K562 (cell line): ENCODE measurements around the gene ME3. TPM values are rescaled to one million over a fixed set of nuclear protein-coding genes. Genes with fewer than 3 reads are reported as not detected.

ENCODE experiments used
- ATAC-seq: fragments of 200-7000 bp; cut with Tn5 transposase; 3 replicates; pipeline ENCODE4 v1.9.1; 2020; ENCODE audit warnings: moderate library complexity
- BruUV-seq: library from RNA; stranded (reverse); fragments of 400-500 nt; replicated peaks from 2 replicates; lab custom pipeline; 2021; lab: Mats Ljungman, UMichigan
- CTCF ChIA-PET: fragments of 300-600 bp; formaldehyde crosslinking; extraction: SDS; loops from one replicate; lab custom pipeline; 2021; ENCODE audit warnings: low intra/inter-chr PET ratio; lab: Yijun Ruan, JAX
- POLR2A ChIA-PET: fragments of 300-600, 350-650 bp; sonication (Branson Sonifier 250); formaldehyde crosslinking; extraction: SDS; loops from one replicate; lab custom pipeline; 2021; ENCODE audit warnings: antibody characterized with exemption, inconsistent platforms; lab: Yijun Ruan, JAX
- DNase-seq, 4 experiments: peaks; one replicate each; pipeline versions ENCODE4 v3.0.0 to v3.0.0-alpha.2; 2011 to 2018; ENCODE audit warnings: low spot score in 3 of 4, mixed read lengths in 3 of 4; ENCODE audit errors: extremely low read depth in 1 of 4
- FAIRE-seq: peaks from 2 replicates; lab custom pipeline; 2011; peaks lifted over from hg19 to GRCh38; lab: Jason Lieb, UNC
- H2AFZ ChIP-seq: 2 replicates; pipeline ENCODE4 v1.6.0; 2011; ENCODE audit warnings: low read depth, low read length, control low read depth, inconsistent platforms
- H3K27ac ChIP-seq: fragments of 200-600 bp; 3 replicates; pipeline ENCODE4 v1.8.0; 2011; ENCODE audit warnings: low read depth, mild to moderate bottlenecking, control low read depth, inconsistent platforms, low read length, moderate library complexity, mixed read lengths; ENCODE audit errors: extremely low read depth
- H3K27me3 ChIP-seq, 2 experiments: fragments of 300-600 bp in 1 of 2; 2 replicates in 1 of 2; 3 replicates in 1 of 2; pipeline versions ENCODE4 v1.6.0 to v1.8.0; 2011; ENCODE audit warnings: inconsistent platforms in 2 of 2, low read length in 2 of 2, mild to moderate bottlenecking in 1 of 2, mixed read lengths in 1 of 2, moderate library complexity in 1 of 2; ENCODE audit not compliant: control insufficient read depth in 2 of 2, insufficient read depth in 2 of 2
- H3K36me3 ChIP-seq: fragments of 300-600 bp; 3 replicates; pipeline ENCODE4 v1.8.0; 2011; ENCODE audit warnings: mild to moderate bottlenecking, low read length, inconsistent platforms; ENCODE audit not compliant: control insufficient read depth, insufficient read depth
- H3K4me1 ChIP-seq, 2 experiments: fragments of 200-600 bp in 1 of 2; replicated peaks in 1 of 2; 2 replicates in 1 of 2; 3 replicates in 1 of 2; pipeline versions ENCODE4 v1.5.1 to v1.8.0; 2011; ENCODE audit warnings: inconsistent platforms in 2 of 2, low read length in 2 of 2, mild to moderate bottlenecking in 1 of 2, mixed read lengths in 1 of 2, moderate library complexity in 1 of 2; ENCODE audit not compliant: control insufficient read depth in 2 of 2, insufficient read depth in 2 of 2
- H3K4me2 ChIP-seq: 2 replicates; pipeline ENCODE4 v1.6.1; 2011; ENCODE audit warnings: low read length, control low read depth, inconsistent platforms, mixed read lengths; ENCODE audit not compliant: insufficient read depth
- H3K4me3 ChIP-seq: fragments of 200-600 bp; sonication (generic), shearing (Covaris generic); 2 replicates; pipeline ENCODE4 v1.5.1; 2016; ENCODE audit warnings: control low read depth, inconsistent platforms
- H3K79me2 ChIP-seq: fragments of 200-600 bp; 3 replicates; pipeline ENCODE4 v1.8.0; 2011; ENCODE audit warnings: low read length, inconsistent platforms; ENCODE audit not compliant: control insufficient read depth, insufficient read depth
- H3K9ac ChIP-seq, 2 experiments: 2 replicates each; pipeline versions ENCODE4 v1.6.0 to v1.6.1; 2011; ENCODE audit warnings: low read depth in 2 of 2, low read length in 2 of 2, control low read depth in 1 of 2, inconsistent platforms in 1 of 2, mild to moderate bottlenecking in 1 of 2, mixed read lengths in 1 of 2; ENCODE audit not compliant: insufficient read depth in 1 of 2
- H3K9me1 ChIP-seq: one replicate; pipeline ENCODE4 v1.6.0; 2011; ENCODE audit warnings: inconsistent platforms, mild to moderate bottlenecking, low read length, moderate library complexity; ENCODE audit not compliant: control insufficient read depth, insufficient read depth
- H3K9me3 ChIP-seq: replicated peaks from 2 replicates; pipeline ENCODE4 v1.5.1; 2011; ENCODE audit warnings: low read depth, low read length, inconsistent platforms; ENCODE audit not compliant: control insufficient read depth, insufficient read depth
- H4K20me1 ChIP-seq: replicated peaks from 2 replicates; pipeline ENCODE4 v1.6.1; 2011; ENCODE audit warnings: low read length, inconsistent platforms, mixed read lengths; ENCODE audit not compliant: control insufficient read depth, insufficient read depth
- ARNT ChIP-seq, 2 experiments: fragments of 450-650 bp; IDR thresholded peaks; 2 replicates each; pipeline ENCODE4 v1.6.1; 2016; ENCODE audit warnings: mild to moderate bottlenecking in 1 of 2
- KDM1A ChIP-seq, 2 experiments: fragments of 450-650 bp; IDR thresholded peaks; 2 replicates each; pipeline ENCODE4 v1.6.1; 2016; ENCODE audit warnings: mild to moderate bottlenecking in 2 of 2
- MCM3 ChIP-seq: fragments of 450-650 bp; IDR thresholded peaks from 2 replicates; pipeline ENCODE4 v1.6.1; 2016
- SMAD3 ChIP-seq: fragments of 450-650 bp; formaldehyde crosslinking; conservative IDR thresholded peaks from 2 replicates; pipeline ENCODE4 v1.4.0; 2020; ENCODE audit warnings: mild to moderate bottlenecking
- U2AF2 ChIP-seq: fragments of 200-400 bp; formaldehyde crosslinking; optimal IDR thresholded peaks from 2 replicates; pipeline ENCODE3; 2017; ENCODE audit warnings: low read depth, mild to moderate bottlenecking, low read length
- YY1 ChIP-seq, 3 experiments: IDR thresholded peaks; 2 replicates each; pipeline ENCODE4 v1.6.1; 2011; ENCODE audit warnings: low read length in 2 of 3, mild to moderate bottlenecking in 2 of 3, moderate library complexity in 2 of 3, borderline replicate concordance in 1 of 3, control low read depth in 1 of 3, low read depth in 1 of 3; ENCODE audit not compliant: insufficient read depth in 3 of 3, insufficient replicate concordance in 2 of 3, control insufficient read depth in 1 of 3, insufficient read length in 1 of 3; ENCODE audit errors: extremely low read depth in 1 of 3
- WGBS: fragments of 100-300 bp; shearing (Covaris generic); methylation state at CpG from one replicate; pipeline ENCODE4 v1.1.6; 2016; ENCODE audit warnings: low coverage, mixed read lengths; ENCODE audit not compliant: insufficient coverage; ENCODE audit errors: missing lambda C conversion rate; 5-methylcytosine and 5-hydroxymethylcytosine counted together
- in situ Hi-C: fragments of 300-500 bp; cut with MboI; formaldehyde crosslinking; loops from 4 replicates; pipeline ENCODE4 v1.15.0; 2018; ENCODE audit warnings: inconsistent platforms, mixed read lengths
- intact Hi-C: fragments of 100-400 bp; cut with micrococcal nuclease; formaldehyde crosslinking; loops from 2 replicates; pipeline ENCODE4 v1.14.2; 2022
- polyA plus RNA-seq, 8 experiments: library from polyadenylated mRNA; depleted of rRNA in 4 of 8; stranded (reverse) in 5 of 8; unstranded in 3 of 8; fragments of >200 nt; fragmentation: Nextera tagmentation in 2 of 8; fragmentation: Illumina TruSeq in 1 of 8; extraction: Ambion mirVana in 2 of 8; extraction: Trizol in 1 of 8; gene quantifications; 2 replicates each; pipeline versions ENCODE4 v1.2.1 to v1.2.3, GENCODE V29; 2011 to 2014; ENCODE audit warnings: inconsistent platforms in 1 of 8, missing spikeins in 1 of 8
- total RNA-seq, 7 experiments: library from RNA; depleted of rRNA in 6 of 7; stranded (reverse); fragments of >200 nt in 6 of 7; fragmentation: Illumina TruSeq in 2 of 7; extraction: Trizol in 2 of 7; gene quantifications; 2 replicates each; pipeline versions ENCODE4 v1.2.1 to v1.2.3, GENCODE V29; 2011 to 2021; ENCODE audit warnings: low replicate concordance in 1 of 7

Gene ME3
- total and polyA plus RNA-seq, 9 of the 15 experiments (the other 6 are each of a cell fraction or from before 2014, with no cell fraction given), result not detected

GRCh38 chr11:86575927-86576326, 96.5 kb downstream of the ME3 start:
- in situ Hi-C loops, result no loop called here

GRCh38 chr11:86575208-86575855, 97.1 kb downstream of the ME3 start:
- Histone ChIP-seq H2AFZ (no peak overlapping the region), H3K27me3 (peaks cover 5 to 18% of the 10 kb centered on the region in 2 experiments; a peak in 4 of 5 replicates), H4K20me1 (no peaks in the 10 kb centered on the region), H3K9me1 (no peaks in the 10 kb centered on the region), H3K4me1 (no peaks in the 10 kb centered on the region), H3K36me3 (no peaks in the 10 kb centered on the region), H3K79me2 (no peaks in the 10 kb centered on the region), H3K4me3 (no peak overlapping the region), H3K9ac (no peak overlapping the region), H3K4me2 (no peak overlapping the region), H3K27ac (no peak overlapping the region), H3K9me3 (no peaks in the 10 kb centered on the region)
- intact Hi-C loops (no loop called here), in situ Hi-C loops (no loop called here)
- 0% methylated on average over 7 of the region's 7 CpGs for WGBS
- no peak for FAIRE-seq
- ATAC-seq, result no peak
- no peak for DNase-seq
- CTCF ChIA-PET, result interaction anchor here (0.6 kb wide), 1 partner anchor 262 kb away, joined by 3 read pairs; no protein-coding TSS in a partner anchor
- no TSS peak for BruUV-seq
- TF ChIP-seq SMAD3 (no peak), ARNT (IDR thresholded peaks at IDR 0.05) (no peak), KDM1A (IDR thresholded peaks at IDR 0.05) (0 out of 4 replicates have a peak, but pooled peaks of 1 of the 2 experiments have one; percentile 17), MCM3 (no peak), U2AF2 (no peak)
- POLR2A ChIA-PET, result no interaction called here

More at GRCh38 chr11:86575927-86576326, 96.5 kb downstream of the ME3 start:
- Histone ChIP-seq H3K79me2 (no peaks in the 10 kb centered on the region), H3K27me3 (peaks cover 5 to 14% of the 10 kb centered on the region in 2 experiments; a peak in 4 of 5 replicates), H4K20me1 (no peaks in the 10 kb centered on the region), H2AFZ (no peak overlapping the region), H3K27ac (no peak overlapping the region), H3K36me3 (no peaks in the 10 kb centered on the region), H3K9me3 (no peaks in the 10 kb centered on the region), H3K9me1 (no peaks in the 10 kb centered on the region), H3K4me2 (no peak overlapping the region), H3K4me3 (no peak overlapping the region), H3K4me1 (no peaks in the 10 kb centered on the region), H3K9ac (no peak overlapping the region)
- no peak for TF ChIP-seq YY1 (IDR thresholded peaks at IDR 0.05; ENCODE audit: borderline replicate concordance in 1 of 3, control insufficient read depth in 1 of 3, extremely low read depth in 1 of 3, insufficient read depth in 3 of 3, insufficient read length in 1 of 3, insufficient replicate concordance in 2 of 3, low read depth in 1 of 3, low read length in 2 of 3)
- no peak for FAIRE-seq
- CTCF ChIA-PET, result no interaction called here
- BruUV-seq, result no TSS peak
- intact Hi-C loops, result no loop called here
- POLR2A ChIA-PET, result interaction anchor here (1.0 kb wide), 1 partner anchor 25 kb away, joined by 4 read pairs; no protein-coding TSS in a partner anchor
- ATAC-seq, result no peak
- DNase-seq, result no peak
- WGBS, result 7% methylated on average over 2 of the region's 2 CpGs
